Measurements from ENCODE around the gene FIP1L1. TPM values are rescaled to one million over a fixed set of nuclear protein-coding genes. Genes with fewer than 3 reads are reported as not detected.

Gene FIP1L1
- total RNA-seq, 3 donors from 2014 or later (not counting 1 experiment from before 2014, with no cell fraction given): 76.2 to 94.0 (median 85.6) TPM

DNA sequence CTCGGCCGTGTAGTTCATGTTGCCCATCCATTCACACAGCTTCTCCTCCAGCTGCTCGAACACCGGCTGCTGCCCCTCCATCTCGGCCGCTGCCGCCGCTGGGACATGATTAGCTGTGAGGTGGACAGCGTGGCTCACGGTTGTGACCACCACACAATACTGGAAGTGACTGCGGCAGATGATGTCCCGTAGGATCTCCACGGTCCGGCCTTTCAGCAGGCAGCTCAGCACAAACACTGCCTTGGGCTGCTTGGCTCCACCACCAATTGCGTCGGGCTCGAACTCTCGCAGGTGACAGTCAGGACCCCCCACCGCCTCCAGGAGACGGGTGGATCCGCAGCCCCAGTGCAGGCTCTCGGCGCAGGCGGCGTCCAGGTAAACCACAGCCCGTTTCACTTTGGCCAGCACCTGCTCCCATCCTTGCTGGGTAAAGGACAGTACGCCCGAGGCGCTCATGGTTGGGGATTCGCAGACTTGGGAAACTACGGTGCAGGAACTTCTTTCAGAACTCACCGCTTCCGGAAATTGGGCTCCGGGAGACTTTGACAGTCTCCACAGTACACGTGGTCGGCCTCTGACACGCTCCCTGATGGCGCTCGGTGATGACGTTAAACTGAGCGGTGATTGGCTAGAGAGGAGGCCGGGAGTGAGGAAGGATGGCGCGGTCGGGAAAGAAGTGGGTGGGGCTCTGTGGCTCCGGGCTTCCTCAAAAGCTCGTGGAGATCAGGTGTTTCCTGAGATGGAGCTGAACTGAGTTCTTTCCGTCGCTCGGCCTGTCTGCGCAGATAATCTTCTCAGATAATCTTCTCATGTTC is 11.7 kb upstream of the FIP1L1 start, which contains the start of gene SCFD2:
SCFD2 (minus strand) TSS at position 576 of the 815 bp plus-strand sequence.
- Histone ChIP-seq H3K27me3 (ENCODE audit: control insufficient read depth, insufficient read depth, low read length) (no peaks in the 10 kb centered on the region), H3K9me3 (ENCODE audit: control insufficient read depth, insufficient read depth, low read length) (no peaks in the 10 kb centered on the region), H3K36me3 (ENCODE audit: control insufficient read depth, insufficient read depth, low read length) (no peaks in the 10 kb centered on the region), H3K27ac (ENCODE audit: low read length) (peak within 1 kb of the TSS; percentile 70), H3K4me1 (ENCODE audit: control insufficient read depth, insufficient read depth, low read length) (peaks cover 15% of the 10 kb centered on the region), H3K4me3 (ENCODE audit: low read length) (peak within 1 kb of the TSS; percentile 88)
- intact Hi-C loops (cut with micrococcal nuclease): loop anchor here (1.0 kb wide), 1 partner anchor 12 kb away; the partner anchor contains the start of gene FIP1L1
- TF ChIP-seq, protein P1, sequence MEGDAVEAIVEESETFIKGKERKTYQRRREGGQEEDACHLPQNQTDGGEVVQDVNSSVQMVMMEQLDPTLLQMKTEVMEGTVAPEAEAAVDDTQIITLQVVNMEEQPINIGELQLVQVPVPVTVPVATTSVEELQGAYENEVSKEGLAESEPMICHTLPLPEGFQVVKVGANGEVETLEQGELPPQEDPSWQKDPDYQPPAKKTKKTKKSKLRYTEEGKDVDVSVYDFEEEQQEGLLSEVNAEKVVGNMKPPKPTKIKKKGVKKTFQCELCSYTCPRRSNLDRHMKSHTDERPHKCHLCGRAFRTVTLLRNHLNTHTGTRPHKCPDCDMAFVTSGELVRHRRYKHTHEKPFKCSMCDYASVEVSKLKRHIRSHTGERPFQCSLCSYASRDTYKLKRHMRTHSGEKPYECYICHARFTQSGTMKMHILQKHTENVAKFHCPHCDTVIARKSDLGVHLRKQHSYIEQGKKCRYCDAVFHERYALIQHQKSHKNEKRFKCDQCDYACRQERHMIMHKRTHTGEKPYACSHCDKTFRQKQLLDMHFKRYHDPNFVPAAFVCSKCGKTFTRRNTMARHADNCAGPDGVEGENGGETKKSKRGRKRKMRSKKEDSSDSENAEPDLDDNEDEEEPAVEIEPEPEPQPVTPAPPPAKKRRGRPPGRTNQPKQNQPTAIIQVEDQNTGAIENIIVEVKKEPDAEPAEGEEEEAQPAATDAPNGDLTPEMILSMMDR (IDR thresholded peaks at IDR 0.05): no peak
- peak within 1 kb of the TSS; percentile 86 to 96 for H3K27ac Mint-ChIP-seq
- DNase-seq: peak; percentile 94 to 99
- H3K4me3 Mint-ChIP-seq: peak within 1 kb of the TSS; percentile 97
- no peaks in the 10 kb centered on the region for H3K9me3 Mint-ChIP-seq
- peaks cover 21 to 27% of the 10 kb centered on the region in 2 donors for H3K27me3 Mint-ChIP-seq (ENCODE audit: low read depth in 2 of 2)
- peaks cover 33 to 42% of the 10 kb centered on the region in 2 donors for H3K4me1 Mint-ChIP-seq
- peak; percentile 97 to 99 (median 98) for ATAC-seq
- WGBS (ENCODE audit: insufficient coverage): under 1% methylated on average over 51 of the region's 51 CpGs
- H3K36me3 Mint-ChIP-seq: no peaks in the 10 kb centered on the region

DNA sequence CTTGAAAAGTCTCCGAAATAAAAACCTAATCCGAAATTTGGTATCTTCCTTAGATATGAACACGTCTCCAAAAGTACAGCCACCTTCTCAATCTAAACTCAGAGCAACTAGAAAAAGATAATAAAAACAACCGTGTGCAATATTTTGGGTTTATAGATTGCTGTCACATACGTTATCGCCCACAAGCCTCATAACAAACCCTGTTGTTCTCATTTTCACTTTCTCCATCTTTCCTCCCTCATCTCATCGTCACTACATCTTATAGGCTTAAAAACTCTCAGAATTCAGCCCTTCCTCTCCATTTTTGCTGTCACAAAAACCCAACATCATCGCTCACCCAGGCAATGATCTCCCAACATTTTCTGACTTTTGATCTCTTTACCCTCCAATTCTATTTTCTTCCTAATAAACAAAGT is 11.1 kb upstream of the FIP1L1 start:
- Histone ChIP-seq H3K9me3 (ENCODE audit: control insufficient read depth, insufficient read depth, low read length) (no peaks in the 10 kb centered on the region), H3K4me3 (ENCODE audit: low read length) (peak overlapping the region; percentile 88), H3K27ac (ENCODE audit: low read length) (peak overlapping the region; percentile 70), H3K27me3 (ENCODE audit: control insufficient read depth, insufficient read depth, low read length) (no peaks in the 10 kb centered on the region), H3K4me1 (ENCODE audit: control insufficient read depth, insufficient read depth, low read length) (peaks cover 15% of the 10 kb centered on the region), H3K36me3 (ENCODE audit: control insufficient read depth, insufficient read depth, low read length) (no peaks in the 10 kb centered on the region)
- peaks cover 28 to 37% of the 10 kb centered on the region in 2 donors for H3K4me1 Mint-ChIP-seq
- ATAC-seq (peak; percentile 25 to 38 (median 25)), DNase-seq (no peak)
- WGBS (ENCODE audit: insufficient coverage): 7% methylated on average over 8 of the region's 8 CpGs
- intact Hi-C loops (cut with micrococcal nuclease): loop anchor here (1.0 kb wide), 1 partner anchor 11 kb away; the partner anchor contains the start of gene FIP1L1
- TF ChIP-seq, protein P1 (IDR thresholded peaks at IDR 0.05): no peak
- no peaks in the 10 kb centered on the region for H3K9me3 Mint-ChIP-seq
- peaks cover 27% of the 10 kb centered on the region in 2 donors for H3K27me3 Mint-ChIP-seq (ENCODE audit: low read depth in 2 of 2)
- H3K4me3 Mint-ChIP-seq: peak overlapping the region; percentile 97
- peak overlapping the region; percentile 86 to 96 for H3K27ac Mint-ChIP-seq
- H3K36me3 Mint-ChIP-seq: no peaks in the 10 kb centered on the region

DNA sequence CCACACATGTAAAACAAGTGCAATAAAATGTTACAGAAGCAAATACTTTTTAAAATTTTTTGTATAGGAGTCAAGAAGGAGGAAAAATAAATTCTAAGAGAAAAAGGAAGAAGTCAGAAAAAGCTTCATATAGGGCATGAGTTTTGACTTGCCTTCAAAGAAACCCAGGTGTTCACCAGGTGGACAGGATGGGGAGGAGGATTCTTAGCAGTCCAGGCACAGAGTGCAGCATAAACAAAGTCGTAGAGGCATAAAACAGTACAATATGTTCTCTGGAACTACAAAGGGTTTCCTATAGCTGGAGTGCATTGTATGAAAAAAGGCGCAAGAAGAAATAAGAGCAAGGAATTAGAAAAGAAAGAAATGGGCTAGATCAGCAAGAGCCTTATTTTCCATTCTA is 9.7 kb upstream of the FIP1L1 start:
- H3K27me3 Mint-ChIP-seq (ENCODE audit: low read depth in 2 of 2): peaks cover 33 to 35% of the 10 kb centered on the region in 2 donors
- no peaks in the 10 kb centered on the region for H3K27me3 ChIP-seq (ENCODE audit: control insufficient read depth, insufficient read depth, low read length)
- DNase-seq (no peak), ATAC-seq (no peak)
- H3K9me3 Mint-ChIP-seq: no peaks in the 10 kb centered on the region
- H3K9me3 ChIP-seq (ENCODE audit: control insufficient read depth, insufficient read depth, low read length): no peaks in the 10 kb centered on the region
- peaks cover 15% of the 10 kb centered on the region for H3K4me1 ChIP-seq (ENCODE audit: control insufficient read depth, insufficient read depth, low read length)
- H3K4me3 Mint-ChIP-seq: no peak overlapping the region
- intact Hi-C loops (cut with micrococcal nuclease): no loop called here
- no peaks in the 10 kb centered on the region for H3K36me3 ChIP-seq (ENCODE audit: control insufficient read depth, insufficient read depth, low read length)
- TF ChIP-seq, protein P1 (IDR thresholded peaks at IDR 0.05): no peak
- 88% methylated on average over 2 of the region's 2 CpGs for WGBS (ENCODE audit: insufficient coverage)
- H3K27ac ChIP-seq (ENCODE audit: low read length): no peak overlapping the region
- no peaks in the 10 kb centered on the region for H3K36me3 Mint-ChIP-seq
- peaks cover 18 to 26% of the 10 kb centered on the region in 2 donors for H3K4me1 Mint-ChIP-seq
- H3K4me3 ChIP-seq (ENCODE audit: low read length): no peak overlapping the region
- H3K27ac Mint-ChIP-seq: no peak overlapping the region
